H1 (cell line): ENCODE data around the gene PYURF. TPM values are rescaled to one million over a fixed set of nuclear protein-coding genes. Genes with fewer than 3 reads are reported as not detected.

Experiments used
- ASH2L ChIP-seq: fragments of 200-600, 300-600 bp; sonication (generic); IDR thresholded peaks from one replicate; pipeline ENCODE4 v1.7.1; 2017; ENCODE audit warnings: low read length
- GTF2F1 ChIP-seq: IDR thresholded peaks from 2 replicates; pipeline ENCODE4 v1.6.1; 2012; ENCODE audit warnings: low read depth, low read length, improper control_type of control experiment, borderline replicate concordance
- RNF2 ChIP-seq: fragments of 200-900, 300-1000 bp; sonication (generic); IDR thresholded peaks from 2 replicates; pipeline ENCODE4 v1.7.1; 2016; ENCODE audit warnings: borderline replicate concordance, low read depth, mild to moderate bottlenecking, antibody characterized with exemption, low read length; ENCODE audit not compliant: poor library complexity, severe bottlenecking; ENCODE audit errors: missing control alignments
- SAP30 ChIP-seq: fragments of 300-600 bp; sonication (generic); IDR thresholded peaks from 2 replicates; pipeline ENCODE4 v1.7.1; 2012; ENCODE audit warnings: low read length, moderate library complexity, mild to moderate bottlenecking, inconsistent platforms; ENCODE audit not compliant: insufficient read depth, insufficient replicate concordance
- polyA plus RNA-seq, 7 experiments: library from polyadenylated mRNA; depleted of rRNA in 3 of 7; stranded (reverse) in 5 of 7; unstranded in 2 of 7; fragments of >200 nt in 5 of 7; fragments of 200-250 nt in 2 of 7; gene quantifications; 1 replicate in 5 of 7; 2 replicates in 1 of 7; 4 replicates in 1 of 7; pipeline versions ENCODE4 v1.2.1 to v1.2.3, GENCODE V29; 2011 to 2013; ENCODE audit warnings: missing spikeins in 2 of 7, mixed read lengths in 2 of 7
- total RNA-seq: library from RNA; stranded (reverse); fragmentation: NEBNext Ultra II Directional; extraction: Animal tissue kit (Norgen Biotek cat#: 25700); gene quantifications from 2 replicates; pipeline ENCODE4 v1.2.1, GENCODE V29; 2021

The PYURF gene
- total and polyA plus RNA-seq, 2 of the 8 experiments (the other 6 are each of a cell fraction or from before 2014, with no cell fraction given) = 31.6 to 44.8 TPM

- TF ChIP-seq SAP30 (no peak), GTF2F1 (no peak), ASH2L (no peak), RNF2 (no peak)
These were observed 8.0 kb upstream of the PYURF start (continued) for GRCh38 chr4:88531549-88531948.
